Panc1 (cell line): ENCODE data around the gene CAMK1D.

Source experiments
- CTCF ChIP-seq: fragments of 450-650 bp; IDR thresholded peaks from 2 replicates; pipeline ENCODE4 v1.5.1; 2017; ENCODE audit warnings: mild to moderate bottlenecking
- POLR2AphosphoS5 ChIP-seq: IDR thresholded peaks from 2 replicates; pipeline ENCODE4 v1.6.1; 2012; ENCODE audit warnings: mild to moderate bottlenecking, low read depth, low read length, moderate library complexity
- REST ChIP-seq, 2 experiments: IDR thresholded peaks; 2 replicates each; pipeline ENCODE4 v1.6.1; 2011 to 2012; ENCODE audit warnings: low read depth in 2 of 2, control low read depth in 1 of 2, low read length in 1 of 2, mild to moderate bottlenecking in 1 of 2, moderate library complexity in 1 of 2; ENCODE audit not compliant: insufficient read depth in 1 of 2
- SIN3A ChIP-seq: IDR thresholded peaks from 2 replicates; pipeline ENCODE4 v1.6.1; 2012; ENCODE audit warnings: low read depth, mild to moderate bottlenecking, low read length, moderate library complexity, borderline replicate concordance; ENCODE audit not compliant: insufficient read depth
- TCF7L2 ChIP-seq: IDR thresholded peaks from 2 replicates; pipeline ENCODE4 v1.6.1; 2011; ENCODE audit warnings: mild to moderate bottlenecking, low read depth, low read length, inconsistent platforms

GRCh38 chr10:12353399-12354242, 4.3 kb downstream of the CAMK1D start:
- no peak for TF ChIP-seq CTCF
- no peak for TF ChIP-seq REST (IDR thresholded peaks at IDR 0.05; ENCODE audit: insufficient read depth in 1 of 2, low read depth in 2 of 2, low read length in 1 of 2)
- TF ChIP-seq POLR2AphosphoS5 = no peak
- TF ChIP-seq TCF7L2 = no peak
- no peak for TF ChIP-seq SIN3A
